A172 (cell line): ENCODE data around the gene CHD2. TPM values are rescaled to one million over a fixed set of nuclear protein-coding genes. Genes with fewer than 3 reads are reported as not detected.

Source experiments
- DNase-seq: peaks from one replicate; pipeline ENCODE4 v3.0.0-alpha.2; 2015; ENCODE audit warnings: low spot score
- total RNA-seq: library from RNA; depleted of rRNA; stranded (reverse); fragments of >200 nt; shearing (Covaris generic); gene quantifications from 2 replicates; pipeline ENCODE4 v1.2.3, GENCODE V29; 2014

CHD2 gene
- total RNA-seq, 1 experiment from 2014 or later: 21.2 TPM

GRCh38 chr15:92930054-92930621, 30.0 kb downstream of the CHD2 start:
- peak; percentile 22 for DNase-seq

- DNase-seq: peak; percentile 80
These were observed 30.7 kb downstream of the CHD2 start for GRCh38 chr15:92930776-92931175.

GRCh38 chr15:92932946-92933649, 33.0 kb downstream of the CHD2 start:
- no peak for DNase-seq

GRCh38 chr15:92933831-92934230, 33.7 kb downstream of the CHD2 start:
- no peak for DNase-seq

- DNase-seq: no peak
These were observed 34.6 kb downstream of the CHD2 start for GRCh38 chr15:92934716-92935115.

GRCh38 chr15:92936138-92936537, 36.0 kb downstream of the CHD2 start:
- DNase-seq: no peak

GRCh38 chr15:92936693-92937092, 36.6 kb downstream of the CHD2 start:
- no peak for DNase-seq

GRCh38 chr15:92937901-92938300, 37.8 kb downstream of the CHD2 start:
- no peak for DNase-seq

- no peak for DNase-seq
These were observed 38.3 kb downstream of the CHD2 start for GRCh38 chr15:92938387-92938786.

- no peak for DNase-seq
These were observed 41.5 kb downstream of the CHD2 start for GRCh38 chr15:92941668-92942067.

GRCh38 chr15:92942706-92943105, 42.6 kb downstream of the CHD2 start:
- no peak for DNase-seq

GRCh38 chr15:92943581-92943980, 43.5 kb downstream of the CHD2 start:
- DNase-seq: no peak

GRCh38 chr15:92944946-92945521, 44.9 kb downstream of the CHD2 start:
- DNase-seq: no peak

- no peak for DNase-seq
These were observed 47.1 kb downstream of the CHD2 start for GRCh38 chr15:92947071-92947730.

GRCh38 chr15:92949604-92950249, 49.6 kb downstream of the CHD2 start:
- no peak for DNase-seq

- no peak for DNase-seq
These were observed 51.8 kb downstream of the CHD2 start for GRCh38 chr15:92951800-92952457.

GRCh38 chr15:92952458-92952850, 52.3 kb downstream of the CHD2 start:
- DNase-seq: no peak

GRCh38 chr15:92953566-92953965, 53.4 kb downstream of the CHD2 start:
- DNase-seq: no peak

- DNase-seq: no peak
These were observed 53.9 kb downstream of the CHD2 start for GRCh38 chr15:92954002-92954401.

- DNase-seq: peak; percentile 6
These were observed 54.5 kb downstream of the CHD2 start for GRCh38 chr15:92954578-92954977.

- no peak for DNase-seq
These were observed 55.6 kb downstream of the CHD2 start for GRCh38 chr15:92955706-92956105.

- no peak for DNase-seq
These were observed 58.0 kb downstream of the CHD2 start for GRCh38 chr15:92958105-92958504.
